Hematopoietic multipotent progenitor cell treated with erythropoietin and hydrocortisone succinate and interleukin-3 and kit ligand, for 15 days (in vitro differentiated cells): ENCODE measurements around the gene AVEN.

Source experiments
- DNase-seq: peaks from one replicate; pipeline ENCODE4 v3.0.0-alpha.2; 2015; ENCODE audit warnings: low spot score

The AVEN gene

GRCh38 chr15:33913459-33913858, 125.5 kb downstream of the AVEN start:
- DNase-seq: no peak

- no peak for DNase-seq
Observed at GRCh38 chr15:33912326-33912725, 126.7 kb downstream of the AVEN start.

DNA sequence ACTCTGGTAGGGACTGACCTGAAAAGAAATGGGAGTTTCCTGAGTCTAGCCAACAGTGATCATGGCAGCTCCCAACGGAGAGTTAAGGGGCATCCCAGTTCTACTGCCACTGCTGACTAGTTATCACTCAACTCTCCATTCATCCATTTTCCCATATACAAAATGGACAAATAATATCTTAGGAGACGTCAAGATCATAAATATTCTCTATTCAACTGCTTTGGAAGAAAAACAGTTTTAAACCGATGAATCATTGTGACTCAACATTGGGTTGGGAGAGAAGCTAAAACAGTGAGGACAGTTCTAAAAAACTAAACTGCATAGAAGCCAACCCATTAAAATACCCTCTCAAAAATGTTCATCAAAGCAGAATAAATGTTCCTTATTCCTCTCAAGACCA, 128.3 kb downstream of the AVEN start:
- no peak for DNase-seq

DNA sequence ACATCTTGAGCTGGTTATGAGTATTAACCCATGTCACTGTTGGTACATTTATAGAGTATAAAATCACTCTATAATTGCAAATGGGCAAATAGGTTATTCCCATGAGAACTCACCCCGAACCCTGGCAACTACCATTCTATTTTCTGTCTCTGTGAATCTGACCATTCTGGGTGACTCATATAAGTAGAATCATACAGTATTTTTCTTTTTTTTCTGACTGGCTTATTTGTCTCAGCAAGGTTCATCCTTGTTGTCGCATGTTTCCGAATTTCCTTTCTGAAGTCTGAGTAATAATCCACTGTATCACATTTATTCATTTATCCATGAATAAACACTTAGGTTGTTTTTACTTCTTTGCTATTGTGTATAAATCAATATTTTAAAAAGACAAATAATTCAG, 130.6 kb downstream of the AVEN start:
- DNase-seq: no peak

DNA sequence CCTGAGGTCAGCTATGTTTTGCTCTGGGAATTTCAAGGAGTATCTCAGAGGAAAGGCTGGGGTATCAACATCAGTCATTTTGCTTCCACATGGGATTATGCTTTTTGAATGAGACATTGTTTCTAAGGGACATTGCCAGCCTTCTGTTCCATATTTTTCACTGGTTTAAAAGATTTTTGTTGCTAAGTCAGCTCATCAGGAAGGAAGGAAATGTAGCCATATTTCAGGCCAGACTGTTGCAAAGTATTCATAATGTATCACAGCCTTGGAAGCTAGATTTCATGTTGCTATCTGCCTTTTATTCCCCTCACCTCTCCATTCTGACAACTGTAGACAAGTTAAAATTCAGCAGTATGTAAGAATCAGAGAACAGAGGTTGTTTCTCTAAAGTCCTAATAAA, 131.7 kb downstream of the AVEN start:
- no peak for DNase-seq

DNA sequence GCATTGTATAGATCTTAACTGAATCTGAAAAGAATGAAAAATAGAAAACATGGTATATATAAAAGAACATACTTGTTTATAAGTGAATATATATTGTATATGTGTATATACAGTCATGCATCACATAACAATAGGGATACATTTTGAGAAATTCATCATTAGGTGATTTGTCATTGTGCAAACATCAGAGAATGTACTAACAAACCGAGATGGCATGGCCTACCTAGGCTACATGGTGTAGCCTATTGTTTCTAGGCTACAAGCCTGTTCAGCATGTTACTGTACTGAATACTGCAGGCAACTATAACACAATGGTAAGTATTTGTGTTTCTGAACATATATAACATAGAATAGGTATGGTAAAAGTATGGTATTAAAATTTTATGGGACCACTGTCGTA, 135.3 kb downstream of the AVEN start:
- DNase-seq: no peak

DNA sequence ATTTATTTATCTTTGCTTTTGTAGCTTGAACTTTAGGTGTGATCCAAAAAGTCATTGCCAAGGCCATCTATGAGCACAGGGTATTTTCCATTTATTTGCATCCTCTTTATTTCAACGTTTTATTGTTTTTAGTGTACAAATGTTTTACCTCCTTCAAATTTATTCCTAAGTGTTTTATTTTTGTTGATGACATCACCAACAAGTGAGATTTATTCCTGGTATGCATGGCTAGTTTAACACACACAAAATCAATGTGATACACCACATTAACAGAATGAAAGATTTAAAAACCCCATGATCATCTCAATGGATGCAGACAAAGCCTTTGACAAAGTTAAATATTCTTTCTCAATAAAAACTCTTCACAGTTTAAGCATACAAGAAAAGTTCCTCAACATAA, 137.0 kb downstream of the AVEN start:
- no peak for DNase-seq

GRCh38 chr15:33894193-33894592, 144.8 kb downstream of the AVEN start:
- no peak for DNase-seq

- DNase-seq: no peak
Observed at GRCh38 chr15:33888176-33888575, 150.8 kb downstream of the AVEN start.

GRCh38 chr15:33882921-33883320, 156.1 kb downstream of the AVEN start:
- no peak for DNase-seq

DNA sequence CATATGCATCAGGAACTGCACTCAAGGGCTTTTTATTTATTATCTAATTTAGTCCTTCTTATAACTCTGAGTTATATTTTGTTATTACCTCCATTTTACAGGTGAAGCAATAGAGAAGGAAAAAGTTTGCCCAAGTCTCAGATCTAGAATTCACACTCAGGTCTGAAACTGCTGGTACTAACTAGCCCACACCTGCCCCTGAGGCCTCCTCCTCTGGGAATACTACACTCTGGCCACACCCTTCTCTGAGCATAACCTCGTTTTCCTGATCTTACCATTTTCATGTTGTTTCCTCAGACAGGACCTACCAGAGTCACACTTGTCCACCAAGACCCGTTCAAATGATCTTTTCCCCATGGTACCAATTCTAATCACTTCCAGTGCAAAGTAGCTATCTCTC, 164.8 kb downstream of the AVEN start:
- no peak for DNase-seq

- DNase-seq: no peak
Observed at GRCh38 chr15:33872416-33873106, 166.4 kb downstream of the AVEN start.

DNA sequence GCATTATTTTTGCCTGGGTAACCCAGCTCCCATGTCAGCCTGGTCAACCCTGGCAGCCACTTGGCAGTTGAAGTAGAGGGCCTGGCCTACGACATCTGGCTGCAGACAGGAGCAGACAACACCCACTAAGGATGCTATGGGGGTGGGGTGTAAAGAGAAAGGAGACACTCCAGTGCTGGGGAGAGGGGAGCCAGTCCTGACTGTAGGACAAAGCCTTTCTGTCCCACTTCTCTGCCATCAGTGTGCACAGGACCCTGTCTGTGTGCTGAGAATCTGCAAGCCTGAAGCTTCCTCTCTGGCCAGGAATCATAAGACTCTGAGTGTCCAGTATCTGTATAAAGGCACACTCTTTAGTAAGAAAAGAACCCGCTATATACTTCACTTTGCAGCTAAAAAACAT, 167.0 kb downstream of the AVEN start:
- no peak for DNase-seq

GRCh38 chr15:33866101-33866737, 172.8 kb downstream of the AVEN start:
- DNase-seq: no peak

- DNase-seq: no peak
Observed at GRCh38 chr15:33865416-33865815, 173.6 kb downstream of the AVEN start.

DNA sequence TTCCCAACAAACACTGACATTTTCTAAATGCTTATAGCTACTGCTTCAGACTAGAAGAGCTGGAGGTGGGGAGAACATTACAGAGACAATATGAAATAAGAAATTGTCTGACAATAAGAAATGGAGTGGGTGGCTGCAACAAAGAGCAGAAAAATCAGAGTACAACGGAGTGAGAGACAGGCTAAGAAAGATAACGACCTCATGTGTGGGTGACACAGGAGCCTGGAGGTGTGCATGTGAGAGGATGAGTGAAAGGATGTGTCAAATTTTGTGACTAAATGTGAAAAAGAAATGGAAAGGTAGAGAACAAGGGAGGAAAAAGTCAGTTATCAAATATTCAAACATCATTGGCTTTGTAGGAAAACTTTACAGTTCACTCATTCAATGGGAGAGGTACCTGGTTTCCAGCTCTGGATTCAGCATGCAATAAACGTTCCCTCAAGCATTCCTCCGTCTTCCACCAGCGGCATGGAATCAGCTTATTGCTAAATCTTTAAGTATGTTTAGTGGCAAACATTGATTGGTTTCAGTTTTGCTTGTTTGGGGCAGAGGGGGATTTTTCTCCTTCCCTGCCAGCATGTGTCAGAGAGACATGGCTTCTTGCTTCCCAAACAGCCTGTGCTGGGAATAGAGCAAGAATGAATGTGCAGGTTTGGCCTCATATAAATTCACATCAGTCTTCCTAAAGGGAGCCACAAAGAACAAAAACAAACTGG, 174.5 kb downstream of the AVEN start:
- DNase-seq: no peak

- no peak for DNase-seq
Observed at GRCh38 chr15:33860754-33861153, 178.2 kb downstream of the AVEN start.

DNA sequence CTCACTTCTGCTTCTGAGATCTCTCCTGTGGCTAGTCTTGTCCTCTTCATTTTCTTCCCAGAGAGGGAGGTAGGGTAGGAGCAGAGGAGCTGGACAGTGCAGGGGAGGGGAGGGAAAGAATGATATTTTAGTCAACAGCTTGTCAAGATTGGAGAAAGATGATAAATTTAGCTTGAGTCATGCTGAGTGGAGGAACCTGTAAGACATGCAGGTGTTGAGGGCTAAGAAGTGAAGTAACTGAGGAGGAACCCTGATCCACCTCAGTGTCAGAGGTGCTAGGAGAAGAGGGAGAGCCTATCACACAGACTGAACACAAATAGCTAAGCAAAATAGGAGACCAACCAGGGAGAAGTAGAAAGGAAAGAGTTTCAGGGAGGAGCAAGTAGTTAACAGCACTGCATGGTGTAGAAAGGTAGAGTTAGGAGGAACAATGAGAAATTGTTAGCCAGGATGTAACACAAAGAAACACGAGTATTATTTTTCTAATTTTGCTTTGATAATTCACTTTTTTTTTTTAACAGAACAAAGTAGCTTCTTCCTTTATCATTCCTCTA, 178.9 kb downstream of the AVEN start:
- DNase-seq: no peak

DNA sequence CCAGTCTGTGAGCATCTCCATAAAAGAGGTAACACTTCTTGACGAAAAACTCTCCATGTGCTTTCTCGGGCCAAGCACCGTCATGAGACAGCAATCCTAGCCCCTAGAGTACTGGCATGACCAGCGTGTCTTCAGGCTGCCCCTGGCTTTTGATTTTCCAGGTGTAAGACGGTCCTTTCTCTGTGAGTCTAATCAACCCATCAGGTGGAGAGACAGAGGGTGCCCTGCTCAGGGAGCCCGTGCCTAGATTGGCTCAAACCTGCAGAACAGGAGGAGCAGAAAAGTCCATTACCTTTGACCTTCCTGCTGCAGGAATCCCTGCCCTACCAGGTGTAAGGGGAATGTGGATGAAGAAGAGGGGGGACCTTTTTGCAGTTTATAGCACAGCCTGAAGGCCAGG, 180.2 kb downstream of the AVEN start:
- no peak for DNase-seq

- DNase-seq: no peak
Observed at GRCh38 chr15:33857726-33858125, 181.3 kb downstream of the AVEN start.

DNA sequence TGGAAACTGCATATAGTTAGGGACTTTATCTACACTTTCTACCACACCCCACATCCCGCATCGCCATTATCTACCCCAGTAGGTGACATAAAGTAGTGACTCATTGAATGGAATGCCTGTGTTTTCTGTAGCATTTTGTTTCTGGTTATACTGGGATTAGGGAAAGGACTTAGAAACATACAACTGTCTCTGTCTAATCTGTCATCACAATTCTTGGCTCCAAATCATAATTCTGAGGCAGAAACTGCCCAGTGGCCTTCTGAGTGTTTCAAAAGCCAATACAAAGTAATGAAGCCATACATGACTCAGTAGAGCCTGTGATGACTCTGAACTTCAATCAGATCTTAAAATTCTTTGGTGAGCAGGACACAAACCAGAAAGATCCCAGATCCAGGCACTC, 186.4 kb downstream of the AVEN start:
- DNase-seq: no peak

DNA sequence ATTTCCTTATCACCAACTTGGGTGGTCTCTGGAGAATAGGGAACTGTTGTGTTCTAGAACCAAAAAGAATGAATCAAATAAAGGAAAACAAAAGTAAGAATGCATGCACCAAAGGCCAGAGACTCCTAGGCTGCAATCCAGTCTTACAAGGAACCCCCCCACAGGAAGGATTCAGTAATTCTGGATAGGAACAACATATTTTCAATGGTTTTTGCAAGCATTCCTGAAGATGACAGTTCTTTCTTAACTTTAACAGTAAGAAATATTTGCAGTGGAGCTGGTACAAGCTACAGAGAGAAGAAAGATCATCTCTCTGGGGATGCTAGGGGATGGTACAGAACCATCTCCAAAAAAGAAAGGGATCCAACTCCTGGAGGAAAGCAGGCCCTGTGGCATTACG, 186.9 kb downstream of the AVEN start:
- DNase-seq: no peak

DNA sequence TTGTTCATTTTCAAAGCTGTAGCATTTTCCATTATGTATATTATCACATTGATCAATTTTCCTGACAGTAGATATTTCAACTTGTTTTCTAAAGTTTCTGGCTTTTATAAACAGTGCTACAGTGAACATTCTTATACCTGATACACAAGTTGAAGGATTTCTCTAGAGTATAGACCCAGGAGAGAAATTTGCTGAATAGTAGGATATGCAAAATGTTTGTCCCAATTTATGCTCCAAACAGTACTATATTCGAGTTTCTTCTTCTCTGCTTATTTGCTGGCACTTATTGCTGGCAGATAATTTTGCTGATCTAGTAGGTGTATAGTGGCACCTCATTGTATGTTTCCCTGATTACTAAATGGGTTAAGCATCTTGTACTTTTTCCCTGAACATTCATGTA, 187.9 kb downstream of the AVEN start:
- DNase-seq: no peak
